Measurements from ENCODE around the gene CAPZB. TPM values are rescaled to one million over a fixed set of nuclear protein-coding genes. Genes with fewer than 3 reads are reported as not detected.
A peak's percentile ranks its signal among the peaks of the same experiment; 100 is the strongest.
"Not testable (repeated sequence)": the region's sequence is repeated elsewhere in the genome, so short reads cannot be mapped to it uniquely, and the experiment has no call there.

Gene CAPZB
- total and polyA plus RNA-seq, 12 donors, result 99.7 to 386 (median 164) TPM

- intact Hi-C loops (cut with DNase I), result loop anchor here in 1 of 2 donors (5.0 kb wide), 1 partner anchor 50 kb away; no protein-coding TSS in a partner anchor
- WGBS, 4 donors, result 78 to 94% (median 93%) methylated on average over 3 to 6 of the region's 6 CpGs
- no peaks in the 10 kb centered on the region for H3K9me3 ChIP-seq (replicated peaks in 1 of 3)
- no peak overlapping the region for H3K27ac ChIP-seq
- H3K4me3 ChIP-seq, result no peak overlapping the region
- no peaks in the 10 kb centered on the region for H3K27me3 ChIP-seq
- TF ChIP-seq CTCF (IDR thresholded peaks at IDR 0.05) (no peak), POLR2A (IDR thresholded peaks at IDR 0.05) (no peak)
- DNase-seq, result no peak
- peaks cover 0 to 57% of the 10 kb centered on the region in 2 donors for H3K36me3 ChIP-seq (replicated peaks in 1 of 2)
- peaks cover 9 to 15% of the 10 kb centered on the region in 2 donors for H3K4me1 ChIP-seq (replicated peaks in 1 of 2)
Measured at GRCh38 chr1:19306941-19307340, 178.4 kb downstream of the CAPZB start.

DNA sequence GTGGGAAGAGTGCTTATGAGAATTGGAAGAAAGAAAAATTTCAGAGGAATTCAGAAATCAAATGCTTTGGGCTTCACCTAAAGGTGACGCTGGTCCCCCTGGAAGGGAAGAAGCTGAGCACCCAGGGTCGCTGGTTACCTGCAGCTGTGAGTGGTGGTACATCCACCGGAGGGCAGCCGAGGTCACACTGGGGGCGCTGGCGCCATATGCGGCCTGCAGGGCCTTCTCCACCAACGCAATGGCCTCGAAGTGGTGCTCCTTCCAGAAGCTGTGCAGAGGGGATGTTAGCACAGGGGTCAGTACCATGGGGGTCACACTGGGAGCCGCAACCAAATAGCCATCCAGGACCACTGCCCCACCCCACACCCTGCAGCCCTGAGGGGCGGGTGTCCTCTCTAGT lies 179.5 kb downstream of the CAPZB start:
- Histone ChIP-seq H3K9me3 (replicated peaks in 1 of 3) (no peaks in the 10 kb centered on the region), H3K27ac (no peak overlapping the region), H3K27me3 (no peaks in the 10 kb centered on the region), H3K4me1 (replicated peaks in 1 of 2) (peaks cover 4 to 10% of the 10 kb centered on the region in 2 donors), H3K4me3 (no peak overlapping the region), H3K36me3 (replicated peaks in 1 of 2) (peaks cover 0 to 57% of the 10 kb centered on the region in 2 donors)
- DNase-seq, result no peak
- WGBS, 4 donors, result 87 to 93% (median 93%) methylated on average over 3 to 11 of the region's 11 CpGs
- intact Hi-C loops (cut with DNase I), result loop anchor here in 1 of 2 donors (5.0 kb wide), 1 partner anchor 49 kb away; no protein-coding TSS in a partner anchor
- TF ChIP-seq POLR2A (IDR thresholded peaks at IDR 0.05), result no peak
- TF ChIP-seq CTCF (IDR thresholded peaks at IDR 0.05), result no peak

DNA sequence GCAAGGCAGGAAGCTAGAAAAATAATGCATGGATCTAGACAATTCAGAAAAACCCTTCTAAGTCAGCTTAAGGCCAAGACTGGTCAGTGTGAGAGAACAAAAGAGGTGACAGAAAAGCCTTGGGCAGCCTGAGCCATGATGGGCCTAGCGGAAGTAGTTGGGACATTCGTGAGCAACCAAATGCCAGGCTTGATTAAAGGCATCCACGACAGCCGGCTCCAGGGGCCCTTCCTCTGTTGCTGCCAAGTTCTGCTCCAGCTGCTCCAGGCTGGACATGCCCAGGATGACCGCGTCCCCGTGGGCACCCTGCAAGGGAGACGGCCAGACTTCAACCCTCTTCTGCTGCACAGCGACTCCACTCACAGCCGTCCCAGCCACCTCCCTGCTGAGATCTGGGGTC lies 181.3 kb downstream of the CAPZB start:
- peaks cover 0 to 57% of the 10 kb centered on the region in 2 donors for H3K36me3 ChIP-seq (replicated peaks in 1 of 2)
- DNase-seq; intact Hi-C loops (cut with DNase I): not testable (repeated sequence)

DNA sequence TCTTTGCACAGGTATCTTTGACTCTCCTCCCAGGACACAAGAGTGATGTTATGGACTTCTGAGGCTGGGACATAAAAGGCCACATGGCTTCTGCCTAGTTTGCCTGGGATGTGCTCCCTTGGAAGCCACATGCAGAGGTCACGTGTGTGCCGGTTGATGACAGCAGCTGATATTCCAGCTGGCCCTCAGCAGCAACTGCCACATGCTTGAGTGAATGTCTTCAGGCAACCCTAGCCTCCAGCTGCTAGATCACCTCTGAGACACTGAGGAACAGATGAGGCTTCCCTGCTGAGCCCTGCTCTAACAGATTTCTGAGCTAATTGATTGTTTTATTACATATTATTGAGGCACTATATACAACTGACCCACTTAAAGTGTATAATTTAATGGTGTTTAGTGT lies 185.1 kb downstream of the CAPZB start:
- H3K36me3 ChIP-seq (replicated peaks in 1 of 2), result peaks cover 0 to 25% of the 10 kb centered on the region in 2 donors
- WGBS, 4 donors, result 95 to 100% (median 97%) methylated on average over 2 of the region's 2 CpGs; no CpG with 5 or more reads in 1 of the 4 donors
- H3K27ac ChIP-seq, result no peak overlapping the region
- no peaks in the 10 kb centered on the region for H3K27me3 ChIP-seq
- TF ChIP-seq POLR2A (IDR thresholded peaks at IDR 0.05) (no peak), CTCF (IDR thresholded peaks at IDR 0.05) (no peak)
- H3K9me3 ChIP-seq (replicated peaks in 1 of 3), result peaks cover 0 to under 1% (median 0%) of the 10 kb centered on the region in 3 donors
- H3K4me3 ChIP-seq, result no peak overlapping the region
- H3K4me1 ChIP-seq (replicated peaks in 1 of 2), result no peaks in the 10 kb centered on the region
- DNase-seq, result peak in 1 of 7 donors; percentile 17
- intact Hi-C loops (cut with DNase I), result no loop called here

More for the DNA sequence above, 181.3 kb downstream of the CAPZB start:
- H3K27me3 ChIP-seq; H3K4me1 ChIP-seq (replicated peaks in 1 of 2); H3K4me3 ChIP-seq; H3K27ac ChIP-seq; H3K9me3 ChIP-seq (replicated peaks in 1 of 3): not testable (repeated sequence)
- 93 to 97% (median 94%) methylated on average over 6 to 10 of the region's 10 CpGs for WGBS, 4 donors

DNA sequence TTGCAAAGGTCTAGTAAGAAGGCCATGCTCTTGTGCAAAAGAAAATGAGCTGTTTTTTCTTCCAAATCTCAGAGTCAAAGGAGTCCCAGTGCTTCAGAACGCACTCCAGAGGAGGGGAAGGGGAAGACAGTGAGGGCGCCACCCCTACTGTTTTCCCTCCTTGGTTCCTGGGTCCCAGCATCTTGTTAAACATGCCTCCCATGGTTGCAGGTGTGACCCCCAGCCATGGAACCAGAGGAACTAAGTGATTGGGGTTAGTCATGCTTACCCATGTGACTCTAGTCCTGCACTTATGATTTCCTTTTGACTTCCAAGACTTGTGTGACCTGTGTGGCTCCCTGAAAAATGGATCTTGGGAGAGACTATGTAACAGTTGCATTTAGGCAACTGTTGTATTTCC lies 190.7 kb downstream of the CAPZB start:
- Histone ChIP-seq H3K9me3 (replicated peaks in 1 of 3) (peaks cover 0 to 6% (median 0%) of the 10 kb centered on the region in 3 donors), H3K27me3 (no peaks in the 10 kb centered on the region), H3K4me3 (no peak overlapping the region), H3K36me3 (replicated peaks in 1 of 2) (no peaks in the 10 kb centered on the region), H3K27ac (no peak overlapping the region), H3K4me1 (replicated peaks in 1 of 2) (no peaks in the 10 kb centered on the region)
- WGBS, 4 donors, result 92 to 100% (median 97%) methylated on average over 2 of the region's 2 CpGs
- DNase-seq, result no peak
- intact Hi-C loops (cut with DNase I), result no loop called here
- TF ChIP-seq CTCF (IDR thresholded peaks at IDR 0.05) (no peak), POLR2A (IDR thresholded peaks at IDR 0.05) (no peak)

All from adrenal gland (tissue), 12 donors.